ENCODE results near the gene EMILIN2. TPM values are rescaled to one million over a fixed set of nuclear protein-coding genes. Genes with fewer than 3 reads are reported as not detected.

EMILIN2 gene
- total and polyA plus RNA-seq, 2 of the 8 experiments (the other 6 are each of a cell fraction or from before 2014, with no cell fraction given) = 6.0 to 7.5 TPM

GRCh38 chr18:2920546-2921343 lies 73.9 kb downstream of the EMILIN2 start (continued):
- no peak for TF ChIP-seq CHD7 (IDR thresholded peaks at IDR 0.05; ENCODE audit: insufficient replicate concordance, low read length)
- TF ChIP-seq SP2 (IDR thresholded peaks at IDR 0.05; ENCODE audit: low read length) = no peak
- no peak for TF ChIP-seq CBX8 (IDR thresholded peaks at IDR 0.05; ENCODE audit: borderline replicate concordance, low read depth, low read length)
